ENCODE measurements around the gene TERB1.
"Not testable (repeated sequence)": the region's sequence is repeated elsewhere in the genome, so short reads cannot be mapped to it uniquely, and the experiment has no call there.

The TERB1 gene

DNA sequence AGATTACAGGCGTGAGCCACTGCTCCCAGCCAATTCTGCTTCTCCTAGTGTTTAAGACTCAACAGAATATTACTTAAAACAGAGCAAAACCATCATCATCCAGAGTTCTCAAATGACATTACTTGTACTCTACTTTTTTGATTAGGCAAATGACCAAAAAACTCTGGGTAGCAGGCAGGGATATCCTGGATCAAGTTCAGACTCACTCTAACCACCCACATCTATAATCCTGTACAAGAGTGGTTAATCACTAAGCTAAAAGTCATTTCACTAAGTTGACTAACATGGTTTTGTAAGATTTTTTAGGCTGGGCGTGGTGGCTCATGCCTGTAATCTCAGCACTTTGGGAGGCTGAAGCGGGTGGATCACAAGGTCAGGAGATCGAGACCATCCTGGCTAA is 22.6 kb upstream of the TERB1 start:
- no peak for DNase-seq

DNA sequence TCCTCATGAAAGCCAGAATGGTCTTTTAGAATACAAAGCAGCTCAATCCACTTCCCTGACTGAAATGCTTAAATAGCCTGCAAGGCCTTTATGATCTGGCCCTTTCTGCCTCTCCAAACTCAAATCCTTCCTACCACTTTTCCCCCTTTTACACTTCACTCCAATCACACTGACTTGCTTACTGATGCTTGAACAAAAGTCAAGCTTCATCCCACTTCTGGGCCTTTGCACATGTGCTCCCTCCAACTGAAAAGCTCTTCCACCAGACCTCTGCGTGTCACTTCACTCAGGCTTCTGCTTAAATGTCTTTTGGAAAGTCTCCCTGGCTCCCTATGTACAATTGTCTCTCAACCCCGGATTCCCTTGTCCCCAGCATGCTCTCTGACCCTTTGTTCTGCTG is 13.3 kb upstream of the TERB1 start:
- no peak for DNase-seq

DNA sequence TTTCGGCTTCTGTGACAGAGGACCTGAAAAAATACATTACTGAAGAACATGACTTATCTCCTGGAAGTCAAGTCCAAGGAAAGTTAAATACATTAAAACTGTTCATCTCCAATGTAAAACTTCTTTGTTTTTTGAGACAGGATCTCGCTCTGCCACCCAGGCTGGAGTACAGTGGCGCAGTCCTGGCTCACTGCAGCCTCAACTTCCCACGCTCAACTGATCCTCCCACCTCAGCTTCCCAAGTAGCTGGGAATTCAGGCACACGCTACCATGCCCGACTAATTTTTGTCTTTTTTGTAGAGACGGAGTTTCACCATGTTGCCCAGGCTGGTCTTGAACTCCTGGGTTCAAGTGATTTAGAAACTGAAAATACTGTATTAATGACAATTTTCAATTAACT is 9.7 kb upstream of the TERB1 start:
- no peak for DNase-seq

DNA sequence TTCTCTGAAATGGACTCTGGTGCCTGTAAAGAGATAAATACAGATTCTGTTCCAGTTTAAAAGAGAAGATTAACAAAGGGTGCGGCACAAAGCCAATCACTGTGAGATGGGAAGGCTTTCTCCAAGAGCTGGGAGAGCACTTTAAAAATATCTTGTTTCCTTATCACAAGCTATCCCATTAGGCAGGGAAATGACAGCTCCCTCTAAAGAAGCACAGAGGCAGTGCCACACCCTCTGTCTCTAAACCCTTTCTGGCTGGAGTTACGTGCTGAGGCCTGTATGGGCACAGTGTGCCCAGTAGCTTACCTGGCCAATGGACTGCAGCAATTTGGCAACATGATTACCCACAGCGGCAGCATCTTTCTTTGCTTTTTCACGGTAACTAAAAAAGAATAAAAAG is 9.0 kb upstream of the TERB1 start:
- no peak for DNase-seq

DNA sequence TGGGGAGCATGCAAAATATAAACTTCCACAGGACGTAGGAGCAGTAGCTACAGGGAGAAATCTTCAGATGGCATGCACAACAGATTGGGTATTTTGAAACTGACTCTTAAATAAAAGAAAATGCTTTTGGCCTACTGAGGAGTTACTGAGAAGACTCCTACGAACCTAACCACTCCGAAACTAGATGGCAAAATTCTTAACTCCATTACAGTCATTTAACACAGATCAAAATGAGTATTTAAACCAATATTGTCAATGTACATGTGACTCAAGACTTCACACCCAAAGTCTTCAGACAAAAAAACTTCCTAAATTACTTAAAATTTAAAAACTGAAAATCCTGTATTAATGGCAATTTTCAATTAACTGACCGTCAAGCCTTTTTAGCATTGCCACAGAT is 8.4 kb upstream of the TERB1 start:
- DNase-seq: no peak

DNA sequence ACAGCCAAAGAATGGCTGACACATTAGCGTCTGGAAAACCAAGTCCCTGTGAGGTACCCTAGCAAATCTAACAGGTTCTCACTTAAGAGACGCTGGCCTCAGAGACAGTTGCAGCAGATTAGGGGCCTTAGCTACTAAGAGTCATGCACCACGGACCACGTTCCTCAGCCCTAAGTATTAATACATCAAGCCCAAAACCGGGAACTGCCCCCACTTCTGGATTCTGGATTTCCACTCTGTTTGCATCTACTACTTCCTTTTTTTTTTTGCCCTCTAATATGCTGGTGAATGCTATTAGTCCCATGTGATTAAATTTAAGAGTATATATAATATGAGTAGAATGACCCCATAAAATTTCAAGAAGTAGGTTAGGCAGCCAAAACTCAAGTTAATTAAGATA is 775 bp upstream of the TERB1 start:
- DNase-seq: no peak

DNA sequence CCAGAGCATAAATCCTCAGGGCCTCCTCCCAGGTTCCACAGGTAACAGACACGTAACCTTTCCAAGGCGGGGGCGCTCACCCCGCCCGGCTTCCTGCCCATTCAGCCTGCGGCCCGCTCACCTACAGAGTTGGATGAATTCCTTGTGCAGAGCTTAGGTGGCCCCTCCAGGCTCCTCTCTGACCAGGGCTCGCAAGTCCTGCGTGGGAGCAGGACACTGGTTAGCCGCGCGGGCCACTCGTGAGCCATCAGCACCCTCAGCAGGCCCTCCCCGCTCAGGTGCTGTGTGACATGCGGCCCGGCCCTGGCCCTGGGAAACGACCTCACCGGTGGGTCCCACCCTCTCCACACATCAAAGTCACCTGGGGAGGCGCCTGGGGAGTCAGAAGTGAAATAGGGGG is 528 bp downstream of the TERB1 start:
- DNase-seq: no peak

DNA sequence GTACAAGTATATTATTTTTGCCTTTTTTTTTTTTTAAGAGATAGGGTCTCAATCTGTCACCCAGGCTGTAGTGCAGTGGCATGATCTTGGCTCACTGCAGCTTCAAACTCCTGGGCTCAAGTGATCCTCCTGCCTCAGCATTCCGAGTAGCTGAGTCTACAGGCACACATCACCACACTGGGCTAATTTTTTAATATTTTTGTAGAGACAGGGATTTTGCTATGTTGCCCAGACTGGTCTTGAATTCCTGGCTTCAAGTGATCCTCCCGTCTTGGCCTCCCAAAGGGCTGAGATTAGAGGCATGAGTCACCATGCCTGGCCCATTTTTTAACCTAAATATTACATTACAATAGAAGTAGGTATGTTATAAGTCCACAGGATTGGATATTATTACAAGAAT is 3.2 kb downstream of the TERB1 start:
- DNase-seq: no peak

DNA sequence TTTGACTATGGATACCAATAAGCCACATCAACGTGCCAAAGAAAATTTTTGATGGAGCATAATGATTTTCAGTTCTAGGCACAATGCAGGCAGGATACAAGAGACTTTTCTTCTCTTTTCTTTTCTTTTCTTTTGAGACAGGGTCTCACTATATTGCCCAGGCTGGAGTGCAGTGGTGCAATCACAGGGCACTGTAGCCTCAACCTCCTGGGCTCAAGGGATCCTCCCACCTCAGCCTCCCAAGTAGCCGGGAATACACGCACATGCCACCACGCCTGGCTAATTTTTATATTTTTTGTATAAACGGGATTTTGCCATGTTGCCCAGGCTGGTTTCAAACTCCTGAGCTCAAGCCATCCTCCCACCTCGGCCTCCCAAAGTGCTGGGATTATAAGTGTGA is 7.4 kb downstream of the TERB1 start:
- DNase-seq: not testable (repeated sequence)

DNA sequence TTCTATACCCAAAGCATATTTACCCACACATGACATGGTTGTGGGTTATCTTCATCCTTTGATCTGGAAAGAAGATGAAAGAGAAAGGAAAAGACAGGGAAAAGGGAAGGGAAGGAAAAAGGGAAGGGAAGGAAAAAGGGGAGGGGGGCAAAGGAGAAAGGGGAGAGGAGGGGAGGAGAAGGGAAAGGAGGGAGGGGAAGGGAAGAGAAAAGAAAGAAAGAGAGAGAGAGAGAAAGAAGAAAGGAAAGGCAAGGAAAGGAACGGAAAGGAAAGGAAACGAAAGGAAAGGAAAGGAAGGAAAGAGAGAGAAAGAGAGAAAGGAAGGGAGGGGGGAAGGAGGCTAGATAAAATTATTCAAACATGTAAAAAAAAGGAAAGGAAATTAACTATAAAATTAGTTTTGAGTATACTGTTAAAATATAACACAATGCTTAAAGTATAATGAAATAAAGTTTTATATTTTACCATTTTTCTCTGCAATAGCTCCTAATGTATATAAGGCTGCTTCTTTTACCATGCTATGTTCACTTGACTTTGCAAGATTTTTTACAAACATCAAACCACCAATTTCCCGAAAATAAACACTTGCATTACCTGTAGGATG is 11.2 kb downstream of the TERB1 start:
- no peak for DNase-seq

DNA sequence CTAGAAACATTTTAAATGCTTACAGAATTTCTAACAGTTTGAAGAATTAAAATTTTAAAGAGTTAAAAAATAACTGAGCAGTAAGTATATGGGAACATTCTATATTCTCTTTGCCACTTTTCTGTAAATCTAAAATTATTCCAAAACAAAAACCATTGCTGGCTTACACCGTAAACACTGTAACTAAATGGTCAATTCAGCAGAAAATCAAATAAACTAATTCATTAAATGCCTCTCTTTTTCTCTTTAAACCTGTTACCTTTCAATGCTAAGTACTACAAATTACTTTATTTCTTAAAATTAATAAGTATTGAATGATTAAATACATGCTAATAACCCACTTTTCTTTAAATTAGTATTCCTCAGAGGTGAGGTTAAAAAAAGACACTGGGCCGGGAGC is 14.0 kb downstream of the TERB1 start:
- DNase-seq: no peak

DNA sequence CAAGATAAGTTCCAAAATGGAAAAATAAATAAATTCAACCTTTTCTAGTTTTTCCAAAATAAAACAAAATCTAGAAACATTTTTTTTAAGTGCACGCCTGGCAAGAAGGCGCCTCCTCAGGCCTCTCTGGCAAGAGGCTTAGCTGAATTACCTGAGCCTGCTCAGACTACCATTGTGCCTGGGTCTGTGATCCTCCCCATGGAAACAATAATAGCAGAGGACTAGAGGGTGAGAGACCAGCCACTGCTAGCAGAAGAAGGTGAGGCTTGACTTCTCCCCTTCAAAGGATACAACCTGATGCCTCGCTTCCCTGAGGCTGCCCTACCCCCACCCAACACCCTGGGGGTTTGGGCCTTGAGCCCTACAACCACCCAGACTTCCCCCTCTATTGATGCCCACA is 14.8 kb downstream of the TERB1 start:
- no peak for DNase-seq

DNA sequence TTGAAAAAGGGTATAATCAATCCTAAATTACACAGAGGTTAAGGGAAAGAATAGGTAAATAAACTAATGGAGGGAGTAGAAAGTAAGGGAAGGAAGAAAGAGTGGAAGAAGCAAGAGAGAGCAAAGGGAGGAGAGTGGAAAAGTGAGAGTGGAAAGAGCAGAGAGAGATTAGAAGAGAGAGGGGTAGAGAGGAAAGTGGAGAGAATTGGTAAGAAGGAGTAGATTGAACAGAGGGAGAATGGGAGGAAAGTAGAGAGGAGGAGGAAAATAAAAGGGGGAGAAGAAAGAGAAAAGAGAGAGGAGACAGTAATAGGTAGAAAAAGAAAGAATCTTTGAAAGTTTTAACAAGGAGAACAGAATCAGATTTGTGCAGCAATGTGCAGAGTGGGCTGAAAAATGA is 24.9 kb downstream of the TERB1 start:
- no peak for DNase-seq

DNA sequence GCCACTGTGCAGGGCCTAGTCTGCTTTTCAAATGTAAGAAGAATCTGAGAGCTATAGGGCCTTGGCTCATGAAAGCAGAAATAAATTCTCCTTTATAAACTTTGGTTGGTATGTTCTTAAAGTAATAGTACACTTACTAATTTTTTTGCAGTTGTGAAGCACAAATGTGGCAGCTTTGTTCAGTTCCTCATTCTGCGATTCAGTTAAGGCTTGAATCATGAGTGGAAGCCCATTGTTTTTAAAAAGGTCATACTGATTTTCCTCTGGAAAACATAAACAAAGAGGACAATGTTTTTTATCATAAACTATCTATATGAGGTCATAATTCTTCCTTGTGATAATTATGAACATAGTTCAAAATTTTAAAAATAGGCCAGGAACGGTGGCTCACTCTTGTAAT is 26.4 kb downstream of the TERB1 start:
- no peak for DNase-seq

DNA sequence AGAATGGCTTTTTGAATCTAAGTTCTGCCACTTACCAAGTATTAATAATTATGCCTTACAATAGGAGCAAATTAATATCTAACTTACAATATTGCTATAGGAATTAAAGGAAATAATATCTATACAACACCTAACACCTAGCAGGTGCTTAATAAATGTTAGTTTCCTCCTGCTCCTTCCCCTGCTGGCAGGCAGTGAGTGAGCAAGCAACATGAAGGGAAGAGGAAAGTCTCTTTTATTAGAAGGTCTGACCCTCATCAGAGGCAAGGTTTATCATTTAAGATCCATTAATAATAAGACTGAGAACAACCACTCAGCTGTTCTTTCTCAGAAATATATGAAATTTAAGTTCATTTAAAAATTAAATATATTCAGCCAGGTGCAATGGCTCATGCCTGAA is 43.3 kb downstream of the TERB1 start:
- no peak for DNase-seq

DNA sequence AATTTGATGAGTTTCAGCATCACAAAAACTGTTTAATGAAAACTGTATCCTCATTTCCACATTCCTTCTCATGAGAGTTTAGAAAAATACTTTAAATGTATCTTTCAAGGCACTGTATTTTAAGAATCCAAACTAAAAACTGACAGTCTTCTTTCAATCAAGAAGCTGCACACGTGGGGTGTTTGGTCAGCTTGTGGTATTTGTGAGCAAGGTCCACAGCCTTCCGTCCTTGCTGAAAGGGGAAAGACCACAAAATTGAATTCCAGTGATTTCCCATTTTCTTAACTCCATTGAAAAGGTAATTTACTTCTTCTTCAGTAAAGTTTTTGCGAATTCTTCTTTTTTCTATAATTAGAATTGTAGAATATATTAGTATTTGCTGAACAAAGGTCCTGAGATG is 46.6 kb downstream of the TERB1 start:
- DNase-seq: no peak

DNA sequence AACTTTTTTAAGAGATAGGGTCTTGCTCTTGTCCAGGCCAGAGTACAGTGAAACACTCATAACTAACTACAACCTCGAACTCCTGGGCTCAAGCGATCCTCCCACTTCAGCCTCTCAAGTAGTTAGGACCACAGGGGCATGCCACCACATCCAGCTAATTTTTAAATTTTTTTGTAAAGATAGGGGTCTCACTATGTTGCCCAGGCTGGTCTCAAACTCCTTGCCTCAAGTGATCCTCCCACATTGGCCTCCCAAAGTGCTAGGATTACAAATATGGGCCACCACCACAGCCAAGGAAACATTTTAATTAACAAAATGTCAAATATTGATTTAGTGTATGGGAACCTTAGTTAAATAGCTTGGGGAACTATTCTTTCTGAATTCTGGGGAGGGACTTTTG is 47.2 kb downstream of the TERB1 start:
- DNase-seq: no peak

DNA sequence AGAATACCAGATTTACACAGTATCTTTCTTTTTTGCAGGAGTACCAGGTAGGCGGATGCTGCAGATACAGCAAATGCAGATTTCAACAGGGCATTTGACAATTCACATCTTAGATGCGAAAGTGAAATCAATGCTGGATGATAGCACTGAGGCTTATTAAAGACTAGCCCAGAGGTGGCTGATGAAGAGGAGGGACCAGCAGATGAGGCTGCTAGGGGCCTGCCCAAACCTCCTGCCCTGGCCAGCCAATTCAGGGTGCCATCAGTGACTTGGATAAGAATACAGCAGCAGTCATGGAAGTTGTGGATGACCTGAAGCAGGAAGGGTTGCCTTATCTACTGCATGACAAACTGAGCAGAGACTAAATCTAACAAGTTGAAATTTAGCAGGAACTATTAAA is 48.4 kb downstream of the TERB1 start:
- no peak for DNase-seq

DNA sequence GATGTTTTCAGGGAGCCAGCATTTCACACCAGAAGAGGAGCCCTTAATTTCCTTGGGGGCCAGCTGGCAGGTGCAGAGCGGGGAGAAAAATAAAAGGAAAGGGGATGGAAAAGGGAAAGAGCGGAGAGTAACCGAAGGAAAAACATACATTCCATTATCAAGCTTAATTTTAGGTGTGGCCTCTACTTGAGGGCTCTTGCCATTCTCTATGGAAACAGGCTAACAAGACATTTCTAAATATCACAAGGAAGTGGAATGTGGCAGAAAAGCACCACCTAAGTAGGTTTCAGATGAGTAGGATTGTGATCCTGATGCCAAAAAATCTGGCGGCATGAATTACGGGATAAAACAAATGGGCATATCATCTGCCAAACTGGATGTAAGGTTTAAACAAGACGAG is 49.0 kb downstream of the TERB1 start:
- DNase-seq: no peak

DNA sequence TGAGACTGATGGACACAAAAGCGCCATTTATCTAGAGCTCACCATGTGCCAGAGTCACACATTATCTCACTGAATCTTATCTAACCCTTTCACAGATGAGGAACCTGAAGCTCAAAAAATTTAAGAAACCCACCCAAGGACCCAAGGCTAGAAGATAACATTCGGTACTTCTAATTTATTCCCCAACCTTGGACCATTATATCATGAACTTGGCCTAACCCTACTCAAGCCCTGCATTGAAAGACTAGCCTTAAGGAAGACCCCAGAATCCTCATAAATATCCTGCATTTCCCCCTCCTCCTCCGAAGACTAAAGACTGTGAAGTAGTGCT is 49.4 kb downstream of the TERB1 start:
- no peak for DNase-seq

DNA sequence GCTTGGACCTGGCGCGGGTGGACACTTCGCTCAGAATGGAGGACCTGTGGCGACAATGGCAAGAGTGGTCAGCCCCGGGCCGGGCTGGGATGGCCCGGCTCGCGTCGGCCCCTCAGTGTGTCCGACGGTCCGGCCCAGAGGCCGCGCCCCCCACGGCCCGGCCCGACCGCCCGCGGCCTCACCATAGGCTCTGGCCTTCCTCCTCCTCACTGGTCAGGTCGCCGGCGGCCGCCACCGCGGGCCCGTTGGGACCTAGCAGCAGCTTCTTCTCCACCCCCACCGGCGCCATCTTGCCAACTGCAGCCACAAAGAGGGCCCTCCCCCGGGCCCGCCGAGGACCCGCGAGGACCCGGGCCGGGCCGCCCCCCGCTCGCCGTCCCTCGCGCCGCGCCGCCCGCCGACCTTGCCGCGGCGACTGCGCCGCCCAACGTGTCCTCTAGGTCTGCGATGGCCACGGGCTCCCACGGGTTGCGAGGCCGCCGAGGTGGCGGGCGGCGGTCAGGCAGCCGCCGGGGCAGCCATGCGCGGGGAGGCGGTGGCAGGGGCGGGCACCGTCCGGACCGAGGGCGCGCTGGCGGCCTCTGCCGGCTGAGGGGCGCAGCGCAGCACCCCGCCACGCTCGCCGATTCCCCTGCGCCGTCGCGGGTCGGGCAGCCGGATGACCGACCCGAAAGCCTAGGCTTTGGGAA is 49.9 kb downstream of the TERB1 start, which contains the start of gene DYNC1LI2:
TSS of gene DYNC1LI2 (minus strand) at position 307 of the 689 bp plus-strand sequence. CDS start at position 289, 18 bp downstream.
- peak; percentile 9 for DNase-seq

DNA sequence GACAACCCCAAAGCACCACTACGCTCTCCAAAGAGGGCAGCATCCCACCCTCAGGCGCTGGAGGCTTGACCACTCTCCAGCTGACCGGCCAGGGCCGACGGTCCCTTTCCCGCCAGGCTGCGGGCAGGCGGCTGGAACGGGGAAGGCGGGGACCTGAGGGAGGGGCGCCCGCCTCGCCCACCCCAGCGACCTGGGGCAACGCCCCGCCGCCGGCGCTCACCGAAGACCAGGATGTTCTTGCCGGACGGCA is 50.4 kb downstream of the TERB1 start:
- no peak for DNase-seq

DNA sequence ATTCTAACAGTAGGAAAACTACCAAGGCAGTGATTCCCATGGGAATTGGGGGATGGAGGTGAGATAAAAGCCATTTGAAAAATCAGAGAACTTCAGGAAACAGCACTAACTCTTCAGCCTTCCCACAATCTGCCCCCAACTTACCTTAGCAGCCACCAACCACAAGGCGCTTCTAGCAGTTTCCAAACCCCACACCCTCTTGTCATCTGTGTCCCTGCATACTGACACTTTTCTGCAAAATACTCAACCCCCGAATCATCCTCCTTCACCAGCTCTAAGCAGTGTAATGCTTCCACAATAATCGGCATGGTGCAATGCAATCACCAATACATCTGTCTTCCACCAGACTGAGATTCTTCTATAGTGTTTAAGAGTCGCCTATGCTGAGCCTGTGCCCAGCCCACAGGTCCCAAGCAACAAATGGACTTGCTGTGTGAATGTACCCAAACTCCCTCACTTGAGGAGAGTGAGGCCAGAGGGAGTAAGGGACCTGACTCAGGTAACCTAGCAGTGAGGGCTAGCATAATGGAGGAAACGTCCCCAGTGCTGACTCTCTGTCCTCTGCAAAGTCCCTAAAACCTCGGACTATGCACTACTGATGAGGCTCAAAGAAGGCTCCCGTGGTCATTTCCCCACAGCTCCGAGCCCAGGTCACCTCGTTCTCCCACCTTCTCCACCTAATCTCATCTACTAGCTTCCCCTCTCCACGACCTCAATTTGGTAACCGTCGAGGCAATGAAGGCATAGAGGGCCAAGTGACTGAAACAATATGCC is 50.9 kb downstream of the TERB1 start:
- DNase-seq: no peak

DNA sequence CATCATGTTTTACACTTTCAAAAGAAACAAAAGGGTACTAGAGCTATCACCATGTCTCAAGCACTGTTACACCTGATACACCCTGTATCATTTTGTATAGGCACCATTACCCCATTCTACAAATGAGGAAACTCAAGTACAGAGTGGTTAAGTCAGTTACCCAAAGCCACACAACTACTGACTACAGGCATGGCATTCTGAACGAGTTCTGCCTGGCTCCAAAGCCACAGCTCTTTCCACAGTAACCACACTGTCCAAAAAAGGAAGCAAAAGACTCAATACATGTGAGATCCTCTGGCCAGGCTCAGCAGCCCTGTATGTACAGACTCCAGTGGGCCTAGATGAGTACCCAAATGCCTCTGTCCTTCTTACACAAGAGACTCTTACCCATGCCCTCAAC is 54.7 kb downstream of the TERB1 start:
- DNase-seq: no peak

DNA sequence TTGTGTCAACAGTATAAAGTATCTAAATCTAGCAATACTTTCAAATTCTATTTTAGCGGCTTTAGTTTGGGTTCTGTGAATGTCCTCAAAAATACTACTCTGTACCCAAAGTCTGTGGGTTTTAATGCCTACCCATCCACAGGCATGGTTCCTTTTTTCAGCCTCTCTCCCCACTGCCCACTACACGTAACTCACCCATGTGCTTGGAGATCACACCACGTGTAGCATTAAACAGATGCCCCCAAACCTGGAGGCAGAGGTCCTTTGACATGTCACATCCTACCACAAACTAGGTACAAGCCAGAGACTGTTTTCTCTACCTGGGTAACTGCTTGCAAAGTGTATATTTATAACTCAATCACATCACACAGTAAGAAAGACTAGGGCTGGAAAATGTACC is 55.3 kb downstream of the TERB1 start:
- DNase-seq: no peak
